ENCODE results near the gene RASSF10.

DNA sequence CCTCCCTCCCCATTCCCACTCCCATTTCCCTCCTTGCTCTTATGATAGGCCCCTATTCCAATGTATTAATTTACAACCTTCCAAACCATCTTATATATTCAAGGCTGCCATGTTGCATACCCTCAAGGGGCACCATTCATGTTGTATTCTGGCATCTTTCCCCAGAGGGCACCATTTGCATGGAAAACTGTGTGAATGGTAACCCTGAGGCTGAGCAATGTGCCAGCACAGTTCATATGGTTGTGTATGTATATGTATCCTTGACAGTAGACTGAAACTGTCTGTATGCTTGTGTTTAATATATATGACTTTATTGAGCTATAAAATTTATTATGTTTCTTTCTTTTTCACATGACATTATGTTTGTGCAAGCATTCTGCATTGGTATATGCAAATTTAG is 7.3 kb downstream of the RASSF10 start:
- TF ChIP-seq GATA2 (IDR thresholded peaks at IDR 0.05; ENCODE audit: low read depth, low read length) (no peak), GATA3 (IDR thresholded peaks at IDR 0.05; ENCODE audit: low read depth, low read length) (no peak)
